GM12892 (cell line): Measurements from ENCODE around the gene JAZF1.

Experiments
- POLR2A ChIP-seq: IDR thresholded peaks from 2 replicates; pipeline ENCODE4 v1.6.1; 2011; ENCODE audit warnings: low read depth, low read length, control low read depth
- POLR2AphosphoS5 ChIP-seq: IDR thresholded peaks from 2 replicates; pipeline ENCODE4 v1.6.1; 2011; ENCODE audit warnings: low read depth, low read length, control low read depth
- TAF1 ChIP-seq: IDR thresholded peaks from 2 replicates; pipeline ENCODE4 v1.6.1; 2011; ENCODE audit warnings: low read depth, mild to moderate bottlenecking, control low read depth, low read length, borderline replicate concordance

GRCh38 chr7:28219793-28220192 is 39.2 kb upstream of the JAZF1 start:
- TF ChIP-seq POLR2AphosphoS5 (no peak), TAF1 (no peak), POLR2A (no peak)
